HFFc6 (cell line): ENCODE results near the gene PTPN13. TPM values are rescaled to one million over a fixed set of nuclear protein-coding genes. Genes with fewer than 3 reads are reported as not detected.

Source experiments
- DNase-seq: peaks from one replicate; pipeline ENCODE4 v3.0.0-alpha.2; 2018
- H3K27ac Mint-ChIP-seq: 2 replicates; pipeline ENCODE4 v1.8.0; 2020; ENCODE audit warnings: mild to moderate bottlenecking, mixed read lengths
- H3K27me3 Mint-ChIP-seq: 2 replicates; pipeline ENCODE4 v1.8.0; 2021; ENCODE audit warnings: mild to moderate bottlenecking, moderate library complexity, mixed read lengths; ENCODE audit not compliant: insufficient read depth
- H3K36me3 Mint-ChIP-seq: 2 replicates; pipeline ENCODE4 v1.8.0; 2021; ENCODE audit warnings: low read depth, mixed read lengths
- H3K4me1 Mint-ChIP-seq: 2 replicates; pipeline ENCODE4 v1.8.0; 2020; ENCODE audit warnings: low read depth, mixed read lengths
- H3K4me3 Mint-ChIP-seq: 2 replicates; pipeline ENCODE4 v1.8.0; 2020; ENCODE audit warnings: mild to moderate bottlenecking, moderate library complexity, mixed read lengths
- H3K9me3 Mint-ChIP-seq: 2 replicates; pipeline ENCODE4 v1.8.0; 2020; ENCODE audit warnings: mild to moderate bottlenecking, mixed read lengths
- CTCF ChIP-seq: fragments of 200-600 bp; sonication (generic); IDR thresholded peaks from 2 replicates; pipeline ENCODE4 v1.5.0; 2021; ENCODE audit warnings: antibody characterized with exemption, mild to moderate bottlenecking
- total RNA-seq, 6 experiments: library from RNA; stranded (reverse); fragmentation: NEBNext Ultra II Directional; extraction: Animal tissue kit (Norgen Biotek cat#: 25700); gene quantifications; 2 replicates in 1 of 6; 3 replicates in 5 of 6; pipeline ENCODE4 v1.2.3, GENCODE V29; 2021

The PTPN13 gene
- total RNA-seq, 6 experiments from 2014 or later: 48.2 to 65.7 (median 58.1) TPM

- Mint-ChIP-seq H3K27ac (peak overlapping the region; percentile 90), H3K9me3 (no peaks in the 10 kb centered on the region), H3K36me3 (peaks cover 6% of the 10 kb centered on the region; the same call in 1 of the 2 replicates), H3K27me3 (peaks cover 2% of the 10 kb centered on the region; the same call in 1 of the 2 replicates), H3K4me1 (peaks cover 76% of the 10 kb centered on the region), H3K4me3 (peak overlapping the region; percentile 38)
- no peak; the same call in 1 of the 2 replicates for TF ChIP-seq CTCF
- peak; percentile 93 for DNase-seq
These were observed 240.8 kb downstream of the PTPN13 start for GRCh38 chr4:86834901-86835300.

- H3K4me1 Mint-ChIP-seq: peaks cover 80% of the 10 kb centered on the region
- no peak for DNase-seq
- H3K27me3 Mint-ChIP-seq: peaks cover 2% of the 10 kb centered on the region; the same call in 1 of the 2 replicates
- no peak for TF ChIP-seq CTCF
- H3K36me3 Mint-ChIP-seq: peaks cover 4% of the 10 kb centered on the region; the same call in 1 of the 2 replicates
- H3K9me3 Mint-ChIP-seq: no peaks in the 10 kb centered on the region
- no peak overlapping the region for H3K4me3 Mint-ChIP-seq
- H3K27ac Mint-ChIP-seq: peak overlapping the region; percentile 90
These were observed 241.6 kb downstream of the PTPN13 start for GRCh38 chr4:86835677-86836076.

GRCh38 chr4:86837691-86838503 is 243.8 kb downstream of the PTPN13 start:
- Mint-ChIP-seq H3K4me1 (peaks cover 74% of the 10 kb centered on the region), H3K4me3 (no peak overlapping the region), H3K9me3 (no peaks in the 10 kb centered on the region), H3K27ac (no peak overlapping the region), H3K36me3 (peaks cover 4% of the 10 kb centered on the region; the same call in 1 of the 2 replicates), H3K27me3 (peaks cover 2% of the 10 kb centered on the region; the same call in 1 of the 2 replicates)
- no peak for DNase-seq
- TF ChIP-seq CTCF: no peak

- Mint-ChIP-seq H3K27ac (peak overlapping the region; percentile 67), H3K4me1 (peaks cover 62% of the 10 kb centered on the region), H3K4me3 (peak overlapping the region; percentile 16), H3K9me3 (no peaks in the 10 kb centered on the region), H3K36me3 (peaks cover 13% of the 10 kb centered on the region), H3K27me3 (no peaks in the 10 kb centered on the region)
- peak; percentile 41 for DNase-seq
- no peak for TF ChIP-seq CTCF
These were observed 246.7 kb downstream of the PTPN13 start for GRCh38 chr4:86840858-86841257.

- H3K9me3 Mint-ChIP-seq: no peaks in the 10 kb centered on the region
- peaks cover 59% of the 10 kb centered on the region for H3K4me1 Mint-ChIP-seq
- peak; percentile 44 for DNase-seq
- TF ChIP-seq CTCF: no peak
- peaks cover 13% of the 10 kb centered on the region for H3K36me3 Mint-ChIP-seq
- H3K27me3 Mint-ChIP-seq: no peaks in the 10 kb centered on the region
- peak overlapping the region; percentile 67 for H3K27ac Mint-ChIP-seq
- H3K4me3 Mint-ChIP-seq: peak overlapping the region; percentile 53
These were observed 247.2 kb downstream of the PTPN13 start for GRCh38 chr4:86841309-86841708.
